Neuronal stem cell (in vitro differentiated cells): ENCODE measurements around the gene ERP44.
"Not testable (repeated sequence)": the region's sequence is repeated elsewhere in the genome, so short reads cannot be mapped to it uniquely, and the experiment has no call there.

Experiments used
- DNase-seq: peaks from one replicate; pipeline ENCODE4 v3.0.0-alpha.2; 2013; ENCODE audit warnings: low spot score
- H2AFZ ChIP-seq: one replicate; pipeline ENCODE4 v1.6.1; 2013; ENCODE audit warnings: mild to moderate bottlenecking, low read length, inconsistent platforms
- H2AK5ac ChIP-seq: 2 replicates; pipeline ENCODE4 v1.6.1; 2013; ENCODE audit warnings: low read depth, mild to moderate bottlenecking, inconsistent platforms, low read length, moderate library complexity, mixed read lengths
- H2BK120ac ChIP-seq: 2 replicates; pipeline ENCODE4 v1.6.1; 2013; ENCODE audit warnings: low read depth, mild to moderate bottlenecking, inconsistent platforms, low read length, moderate library complexity, mixed read lengths
- H2BK12ac ChIP-seq: one replicate; pipeline ENCODE4 v1.6.1; 2013; ENCODE audit warnings: low read length, inconsistent platforms
- H2BK15ac ChIP-seq: 2 replicates; pipeline ENCODE4 v1.6.1; 2013; ENCODE audit warnings: mild to moderate bottlenecking, low read length, inconsistent platforms, mixed read lengths
- H2BK5ac ChIP-seq: one replicate; pipeline ENCODE4 v1.6.1; 2013; ENCODE audit warnings: inconsistent platforms, mild to moderate bottlenecking, low read length, moderate library complexity
- H3K14ac ChIP-seq: one replicate; pipeline ENCODE4 v1.6.1; 2013; ENCODE audit warnings: low read length, inconsistent platforms
- H3K18ac ChIP-seq: 2 replicates; pipeline ENCODE4 v1.6.1; 2013; ENCODE audit warnings: low read length, inconsistent platforms
- H3K23ac ChIP-seq: 2 replicates; pipeline ENCODE4 v1.6.1; 2013; ENCODE audit warnings: low read depth, mild to moderate bottlenecking, mixed read lengths, low read length, inconsistent platforms; ENCODE audit not compliant: poor library complexity
- H3K27ac ChIP-seq: replicated peaks from 3 replicates; pipeline ENCODE4 v1.5.1; 2013; ENCODE audit warnings: low read length, inconsistent platforms
- H3K27me3 ChIP-seq, 3 experiments: 2 replicates each; pipeline ENCODE4 v1.6.1; 2013; ENCODE audit warnings: low read length in 3 of 3, mild to moderate bottlenecking in 2 of 3, inconsistent platforms in 1 of 3, low read depth in 1 of 3, mixed read lengths in 1 of 3, moderate library complexity in 1 of 3; ENCODE audit not compliant: control insufficient read depth in 3 of 3, insufficient read depth in 3 of 3
- H3K36me3 ChIP-seq, 2 donors: replicated peaks in 1 of 2; 2 replicates each; pipeline ENCODE4 v1.6.1; 2013; ENCODE audit warnings: low read length in 2 of 2; ENCODE audit not compliant: control insufficient read depth in 2 of 2, insufficient read depth in 2 of 2
- H3K4ac ChIP-seq: 2 replicates; pipeline ENCODE4 v1.6.1; 2013; ENCODE audit warnings: inconsistent platforms, mild to moderate bottlenecking, low read length, moderate library complexity
- H3K4me1 ChIP-seq, 2 donors: 1 replicate in 1 of 2; 2 replicates in 1 of 2; pipeline ENCODE4 v1.6.1; 2013; ENCODE audit warnings: low read length in 2 of 2, low read depth in 1 of 2; ENCODE audit not compliant: control insufficient read depth in 2 of 2, insufficient read depth in 1 of 2
- H3K4me2 ChIP-seq: one replicate; pipeline ENCODE4 v1.6.1; 2013; ENCODE audit warnings: mild to moderate bottlenecking, low read length, inconsistent platforms; ENCODE audit not compliant: insufficient read depth, poor library complexity, severe bottlenecking
- H3K4me3 ChIP-seq, 2 donors: 2 replicates each; pipeline ENCODE4 v1.5.1; 2013; ENCODE audit warnings: low read length in 2 of 2, mild to moderate bottlenecking in 2 of 2, inconsistent platforms in 1 of 2, moderate library complexity in 1 of 2
- H3K79me1 ChIP-seq: one replicate; pipeline ENCODE4 v1.6.1; 2013; ENCODE audit warnings: low read depth, mild to moderate bottlenecking, inconsistent platforms, low read length, moderate library complexity
- H3K9ac ChIP-seq: one replicate; pipeline ENCODE4 v1.6.1; 2013; ENCODE audit warnings: mild to moderate bottlenecking, low read depth, low read length, inconsistent platforms; ENCODE audit not compliant: poor library complexity
- H3K9me3 ChIP-seq, 2 donors: replicated peaks in 1 of 2; 2 replicates each; pipeline versions ENCODE3 to v1.6.1; 2013; ENCODE audit warnings: low read length in 2 of 2, mild to moderate bottlenecking in 2 of 2, inconsistent platforms in 1 of 2, low read depth in 1 of 2, mixed read lengths in 1 of 2, moderate library complexity in 1 of 2; ENCODE audit not compliant: control insufficient read depth in 2 of 2, insufficient read depth in 1 of 2
- H4K8ac ChIP-seq: one replicate; pipeline ENCODE4 v1.6.1; 2013; ENCODE audit warnings: low read depth, mild to moderate bottlenecking, inconsistent platforms, low read length, moderate library complexity
- H4K91ac ChIP-seq: one replicate; pipeline ENCODE4 v1.6.1; 2013; ENCODE audit warnings: low read length, low read depth, mild to moderate bottlenecking, inconsistent platforms; ENCODE audit not compliant: poor library complexity
- WGBS, 2 donors: extraction: QIAGEN DNeasy Blood & Tissue Kit; methylation state at CpG; one replicate each; pipeline ENCODE4 v1.1.7; 2013; ENCODE audit warnings: missing lambda C conversion rate in 2 of 2, mixed read lengths in 1 of 2; ENCODE audit not compliant: insufficient read length in 2 of 2, insufficient replicate concordance in 1 of 2; ENCODE audit errors: extremely low coverage in 2 of 2; 5-methylcytosine and 5-hydroxymethylcytosine counted together

Gene ERP44

GRCh38 chr9:100072805-100073204 is 26.0 kb downstream of the ERP44 start:
- no peak overlapping the region for H3K18ac ChIP-seq
- H2BK120ac ChIP-seq, result no peak overlapping the region
- no peaks in the 10 kb centered on the region for H3K4me1 ChIP-seq
- H3K4me3 ChIP-seq, result no peak overlapping the region
- no peak overlapping the region for H2BK12ac ChIP-seq
- no peaks in the 10 kb centered on the region for H3K36me3 ChIP-seq
- no peaks in the 10 kb centered on the region for H3K79me1 ChIP-seq
- DNase-seq, result no peak
- H3K4ac ChIP-seq, result no peak overlapping the region
- H3K23ac ChIP-seq, result no peak overlapping the region
- no peak overlapping the region for H3K4me2 ChIP-seq
- no peak overlapping the region for H3K9ac ChIP-seq
- no peak overlapping the region for H2AK5ac ChIP-seq
- WGBS, 2 donors, result no CpG with 5 or more reads among the region's 2 CpGs
- no peak overlapping the region for H2BK5ac ChIP-seq
- H2AFZ ChIP-seq, result no peak overlapping the region
- H2BK15ac ChIP-seq, result no peak overlapping the region
- H3K27me3 ChIP-seq, result no peaks in the 10 kb centered on the region
- no peak overlapping the region for H4K91ac ChIP-seq
- no peak overlapping the region for H3K27ac ChIP-seq
- H3K9me3 ChIP-seq, result no peaks in the 10 kb centered on the region
- no peak overlapping the region for H4K8ac ChIP-seq
- H3K14ac ChIP-seq, result no peak overlapping the region

- Histone ChIP-seq H3K9me3 (peaks cover 0 to 3% of the 10 kb centered on the region in 2 donors), H2BK5ac (no peak overlapping the region), H3K9ac (no peak overlapping the region), H3K4me2 (no peak overlapping the region), H4K91ac (no peak overlapping the region), H3K4me3 (no peak overlapping the region), H2AFZ (no peak overlapping the region), H3K36me3 (no peaks in the 10 kb centered on the region), H3K18ac (no peak overlapping the region), H3K4ac (no peak overlapping the region), H2BK15ac (no peak overlapping the region), H3K79me1 (no peaks in the 10 kb centered on the region), H4K8ac (no peak overlapping the region), H3K4me1 (no peaks in the 10 kb centered on the region), H3K27me3 (no peaks in the 10 kb centered on the region), H2BK12ac (no peak overlapping the region), H2AK5ac (no peak overlapping the region), H2BK120ac (no peak overlapping the region), H3K23ac (no peak overlapping the region), H3K14ac (no peak overlapping the region), H3K27ac (no peak overlapping the region)
- DNase-seq, result no peak
- WGBS, 2 donors, result no CpG with 5 or more reads among the region's 2 CpGs
Observed at GRCh38 chr9:100071271-100071670, 27.5 kb downstream of the ERP44 start.

GRCh38 chr9:100070104-100071041 is 28.4 kb downstream of the ERP44 start:
- no peaks in the 10 kb centered on the region for H3K36me3 ChIP-seq
- no peak overlapping the region for H2BK120ac ChIP-seq
- no peak overlapping the region for H3K4ac ChIP-seq
- no CpG with 5 or more reads among the region's 2 CpGs for WGBS, 2 donors
- no peak overlapping the region for H3K27ac ChIP-seq
- no peak overlapping the region for H3K9ac ChIP-seq
- H2AFZ ChIP-seq, result no peak overlapping the region
- no peak overlapping the region for H4K91ac ChIP-seq
- no peak overlapping the region for H2BK5ac ChIP-seq
- no peak overlapping the region for H2BK15ac ChIP-seq
- H3K4me2 ChIP-seq, result no peak overlapping the region
- H3K9me3 ChIP-seq, result peaks cover 0 to 3% of the 10 kb centered on the region in 2 donors
- no peak overlapping the region for H2BK12ac ChIP-seq
- no peak overlapping the region for H4K8ac ChIP-seq
- no peak overlapping the region for H3K14ac ChIP-seq
- H3K4me1 ChIP-seq, result no peaks in the 10 kb centered on the region
- H3K27me3 ChIP-seq, result no peaks in the 10 kb centered on the region
- H2AK5ac ChIP-seq, result no peak overlapping the region
- DNase-seq, result no peak
- no peak overlapping the region for H3K4me3 ChIP-seq
- H3K79me1 ChIP-seq, result no peaks in the 10 kb centered on the region
- no peak overlapping the region for H3K18ac ChIP-seq
- no peak overlapping the region for H3K23ac ChIP-seq

- H3K27me3 ChIP-seq, H3K27ac ChIP-seq, H3K9ac ChIP-seq, H2BK15ac ChIP-seq, H3K9me3 ChIP-seq, H2AFZ ChIP-seq, H2BK12ac ChIP-seq, H2BK5ac ChIP-seq, H3K23ac ChIP-seq, H3K4me2 ChIP-seq, H3K18ac ChIP-seq, H3K4me3 ChIP-seq, H2BK120ac ChIP-seq, H3K4me1 ChIP-seq, DNase-seq, H2AK5ac ChIP-seq, H3K79me1 ChIP-seq, H4K8ac ChIP-seq, H3K4ac ChIP-seq, H3K14ac ChIP-seq, H3K36me3 ChIP-seq, H4K91ac ChIP-seq: not testable (repeated sequence)
- no CpG with 5 or more reads among the region's 3 CpGs for WGBS, 2 donors
Observed at GRCh38 chr9:100069068-100069467, 29.7 kb downstream of the ERP44 start.
